H9 (cell line): ENCODE measurements around the gene MICALL2. TPM values are rescaled to one million over a fixed set of nuclear protein-coding genes. Genes with fewer than 3 reads are reported as not detected.

Experiments
- DNase-seq: peaks from one replicate; pipeline ENCODE4 v3.0.0-alpha.2; 2017
- H2AFZ ChIP-seq: one replicate; pipeline ENCODE4 v1.6.1; 2013; ENCODE audit warnings: mild to moderate bottlenecking, low read length, control low read depth, moderate library complexity
- H2AK5ac ChIP-seq: 2 replicates; pipeline ENCODE4 v1.6.1; 2013; ENCODE audit warnings: low read length, control low read depth, mixed read lengths; ENCODE audit not compliant: insufficient read length
- H2BK120ac ChIP-seq: one replicate; pipeline ENCODE4 v1.6.1; 2013; ENCODE audit warnings: low read depth, mild to moderate bottlenecking, low read length, control low read depth, inconsistent platforms; ENCODE audit not compliant: poor library complexity, severe bottlenecking
- H2BK12ac ChIP-seq: 2 replicates; pipeline ENCODE4 v1.6.1; 2013; ENCODE audit warnings: low read length, control low read depth, mixed read lengths, low read depth; ENCODE audit not compliant: insufficient read length
- H2BK15ac ChIP-seq: 2 replicates; pipeline ENCODE4 v1.6.1; 2013; ENCODE audit warnings: low read depth, low read length, control low read depth
- H2BK20ac ChIP-seq: one replicate; pipeline ENCODE4 v1.6.1; 2013; ENCODE audit warnings: low read depth, mild to moderate bottlenecking, low read length, control low read depth, inconsistent platforms; ENCODE audit not compliant: poor library complexity, severe bottlenecking
- H2BK5ac ChIP-seq: 2 replicates; pipeline ENCODE4 v1.6.1; 2013; ENCODE audit warnings: low read length, control low read depth, mixed read lengths; ENCODE audit not compliant: insufficient read length
- H3K14ac ChIP-seq: 2 replicates; pipeline ENCODE4 v1.6.1; 2013; ENCODE audit warnings: low read length, control low read depth; ENCODE audit not compliant: insufficient read depth
- H3K18ac ChIP-seq: 2 replicates; pipeline ENCODE4 v1.6.1; 2013; ENCODE audit warnings: low read depth, mild to moderate bottlenecking, mixed read lengths, low read length, control low read depth; ENCODE audit not compliant: insufficient read length
- H3K23ac ChIP-seq: 2 replicates; pipeline ENCODE4 v1.6.1; 2013; ENCODE audit warnings: low read length, control low read depth, mixed read lengths, low read depth; ENCODE audit not compliant: insufficient read length
- H3K23me2 ChIP-seq: 2 replicates; pipeline ENCODE4 v1.6.1; 2013; ENCODE audit warnings: low read depth, mild to moderate bottlenecking, mixed read lengths, low read length, control low read depth; ENCODE audit not compliant: insufficient read length, poor library complexity, severe bottlenecking
- H3K27ac ChIP-seq: 2 replicates; pipeline ENCODE4 v1.5.1; 2013; ENCODE audit warnings: low read length, control low read depth, mixed read lengths, low read depth; ENCODE audit not compliant: insufficient read length
- H3K27me3 ChIP-seq: 2 replicates; pipeline ENCODE4 v1.6.1; 2013; ENCODE audit warnings: low read length, control low read depth, inconsistent platforms; ENCODE audit not compliant: insufficient read depth
- H3K4ac ChIP-seq: 2 replicates; pipeline ENCODE4 v1.6.1; 2013; ENCODE audit warnings: low read depth, mild to moderate bottlenecking, control low read depth, inconsistent platforms, low read length, moderate library complexity
- H3K4me1 ChIP-seq: 2 replicates; pipeline ENCODE4 v1.6.1; 2013; ENCODE audit warnings: low read length, control low read depth, inconsistent platforms; ENCODE audit not compliant: insufficient read depth
- H3K4me2 ChIP-seq: 2 replicates; pipeline ENCODE4 v1.6.1; 2013; ENCODE audit warnings: low read length, control low read depth, mixed read lengths; ENCODE audit not compliant: insufficient read length, insufficient read depth
- H3K56ac ChIP-seq: 2 replicates; pipeline ENCODE4 v1.6.1; 2013; ENCODE audit warnings: low read depth, mild to moderate bottlenecking, mixed read lengths, low read length, control low read depth; ENCODE audit not compliant: insufficient read length
- H3K79me1 ChIP-seq: 2 replicates; pipeline ENCODE4 v1.6.1; 2013; ENCODE audit warnings: low read depth, mild to moderate bottlenecking, moderate library complexity, low read length, control low read depth, inconsistent platforms; ENCODE audit not compliant: insufficient read depth, poor library complexity, severe bottlenecking
- H3K79me2 ChIP-seq: 2 replicates; pipeline ENCODE4 v1.6.1; 2013; ENCODE audit warnings: low read length, control low read depth, inconsistent platforms; ENCODE audit not compliant: insufficient read depth
- H3K9ac ChIP-seq: 2 replicates; pipeline ENCODE4 v1.6.1; 2013; ENCODE audit warnings: low read length, control low read depth, mixed read lengths; ENCODE audit not compliant: insufficient read length; ENCODE audit errors: extremely low read depth
- H3K9me3 ChIP-seq: one replicate; pipeline ENCODE4 v1.6.1; 2013; ENCODE audit warnings: low read depth, low read length, inconsistent platforms; ENCODE audit not compliant: control insufficient read depth
- H3T11ph ChIP-seq: one replicate; pipeline ENCODE4 v1.6.1; 2013; ENCODE audit warnings: mild to moderate bottlenecking, low read length, control low read depth, inconsistent platforms
- H4K20me1 ChIP-seq: one replicate; pipeline ENCODE4 v1.6.1; 2013; ENCODE audit not compliant: control insufficient read depth, insufficient read length, insufficient read depth
- H4K5ac ChIP-seq: 2 replicates; pipeline ENCODE4 v1.6.1; 2013; ENCODE audit warnings: low read depth, mild to moderate bottlenecking, mixed read lengths, low read length, control low read depth; ENCODE audit not compliant: insufficient read length
- H4K8ac ChIP-seq: replicated peaks from 2 replicates; pipeline ENCODE4 v1.6.1; 2013; ENCODE audit warnings: low read length, control low read depth, mixed read lengths, low read depth; ENCODE audit not compliant: insufficient read length
- H4K91ac ChIP-seq: 2 replicates; pipeline ENCODE4 v1.6.1; 2013; ENCODE audit warnings: low read depth, mild to moderate bottlenecking, moderate library complexity, mixed read lengths, low read length, control low read depth; ENCODE audit not compliant: insufficient read length
- H3K27ac Mint-ChIP-seq, 3 experiments: 2 replicates in 2 of 3; 3 replicates in 1 of 3; pipeline ENCODE4 v1.8.0; 2020 to 2021; ENCODE audit warnings: mixed read lengths in 3 of 3, mild to moderate bottlenecking in 1 of 3, moderate library complexity in 1 of 3
- H3K27me3 Mint-ChIP-seq: 2 replicates; pipeline ENCODE4 v1.8.0; 2021; ENCODE audit warnings: low read depth, mild to moderate bottlenecking, moderate library complexity, mixed read lengths
- H3K36me3 Mint-ChIP-seq, 3 experiments: 2 replicates in 2 of 3; 3 replicates in 1 of 3; pipeline ENCODE4 v1.8.0; 2020 to 2021; ENCODE audit warnings: low read depth in 3 of 3, mixed read lengths in 3 of 3; ENCODE audit not compliant: insufficient read depth in 1 of 3
- H3K4me1 Mint-ChIP-seq, 2 experiments: 2 replicates each; pipeline ENCODE4 v1.8.0; 2020; ENCODE audit warnings: mixed read lengths in 2 of 2
- H3K4me3 Mint-ChIP-seq, 2 experiments: 2 replicates in 1 of 2; 3 replicates in 1 of 2; pipeline ENCODE4 v1.8.0; 2020 to 2021; ENCODE audit warnings: mild to moderate bottlenecking in 2 of 2, mixed read lengths in 2 of 2, moderate library complexity in 1 of 2
- H3K9me3 Mint-ChIP-seq, 2 experiments: 2 replicates in 1 of 2; 3 replicates in 1 of 2; pipeline ENCODE4 v1.8.0; 2020; ENCODE audit warnings: mild to moderate bottlenecking in 2 of 2, mixed read lengths in 2 of 2, moderate library complexity in 1 of 2
- CTCF ChIP-seq: fragments of 200-600 bp; sonication (generic); conservative IDR thresholded peaks from 3 replicates; pipeline ENCODE4 v1.8.0; 2021; ENCODE audit warnings: antibody characterized with exemption, mild to moderate bottlenecking
- WGBS: extraction: QIAGEN DNeasy Blood & Tissue Kit; methylation state at CpG from one replicate; pipeline ENCODE4 v1.1.7; 2013; ENCODE audit warnings: missing lambda C conversion rate, low lambda C conversion rate, mixed read lengths; ENCODE audit not compliant: insufficient read length; ENCODE audit errors: extremely low coverage; 5-methylcytosine and 5-hydroxymethylcytosine counted together
- total RNA-seq: library from RNA; stranded (reverse); gene quantifications from 2 replicates; pipeline ENCODE4 v1.2.1, GENCODE V29; 2021

The MICALL2 gene
- total RNA-seq, 1 experiment from 2014 or later: 7.1 TPM

- Histone ChIP-seq H3K27me3 (no peaks in the 10 kb centered on the region), H3K9ac (no peak overlapping the region), H3K4me2 (no peak overlapping the region), H2BK20ac (no peak overlapping the region), H3K18ac (no peak overlapping the region), H2BK15ac (no peak overlapping the region), H2AFZ (no peak overlapping the region), H3T11ph (no peak overlapping the region), H3K56ac (no peak overlapping the region), H2BK12ac (no peak overlapping the region), H4K20me1 (peaks cover 2% of the 10 kb centered on the region), H4K91ac (no peak overlapping the region), H4K8ac (no peak overlapping the region), H3K9me3 (no peaks in the 10 kb centered on the region), H3K79me1 (no peaks in the 10 kb centered on the region), H2BK5ac (no peak overlapping the region), H3K27ac (no peak overlapping the region), H2AK5ac (no peak overlapping the region), H3K14ac (peak overlapping the region; percentile 17; the same call in 1 of the 2 replicates), H2BK120ac (no peak overlapping the region), H3K4ac (no peak overlapping the region), H3K79me2 (no peaks in the 10 kb centered on the region), H4K5ac (no peak overlapping the region), H3K23me2 (peaks cover 8% of the 10 kb centered on the region), H3K23ac (no peak overlapping the region), H3K4me1 (no peaks in the 10 kb centered on the region; the same call in 1 of the 2 replicates)
- Mint-ChIP-seq H3K27me3 (peaks cover 3% of the 10 kb centered on the region), H3K4me1 (peaks cover 4 to 22% of the 10 kb centered on the region in 2 experiments), H3K4me3 (no peak overlapping the region), H3K36me3 (no peaks in the 10 kb centered on the region), H3K9me3 (no peaks in the 10 kb centered on the region), H3K27ac (no peak overlapping the region)
- WGBS: no CpG with 5 or more reads among the region's 26 CpGs
- peak; percentile 56 for DNase-seq
- TF ChIP-seq CTCF: no peak
These were observed 3.9 kb downstream of the MICALL2 start for GRCh38 chr7:1455241-1455939.
